HG03039 (cell line): ENCODE measurements around the gene DSEL.
A peak's percentile ranks its signal among the peaks of the same experiment; 100 is the strongest.

ENCODE experiments used
- ATAC-seq: cut with Tn5 transposase; IDR thresholded peaks from one replicate; pipeline ENCODE4 v1.9.1; 2021; ENCODE audit warnings: mild to moderate bottlenecking, moderate library complexity; ENCODE audit not compliant: unreplicated experiment

Gene DSEL

DNA sequence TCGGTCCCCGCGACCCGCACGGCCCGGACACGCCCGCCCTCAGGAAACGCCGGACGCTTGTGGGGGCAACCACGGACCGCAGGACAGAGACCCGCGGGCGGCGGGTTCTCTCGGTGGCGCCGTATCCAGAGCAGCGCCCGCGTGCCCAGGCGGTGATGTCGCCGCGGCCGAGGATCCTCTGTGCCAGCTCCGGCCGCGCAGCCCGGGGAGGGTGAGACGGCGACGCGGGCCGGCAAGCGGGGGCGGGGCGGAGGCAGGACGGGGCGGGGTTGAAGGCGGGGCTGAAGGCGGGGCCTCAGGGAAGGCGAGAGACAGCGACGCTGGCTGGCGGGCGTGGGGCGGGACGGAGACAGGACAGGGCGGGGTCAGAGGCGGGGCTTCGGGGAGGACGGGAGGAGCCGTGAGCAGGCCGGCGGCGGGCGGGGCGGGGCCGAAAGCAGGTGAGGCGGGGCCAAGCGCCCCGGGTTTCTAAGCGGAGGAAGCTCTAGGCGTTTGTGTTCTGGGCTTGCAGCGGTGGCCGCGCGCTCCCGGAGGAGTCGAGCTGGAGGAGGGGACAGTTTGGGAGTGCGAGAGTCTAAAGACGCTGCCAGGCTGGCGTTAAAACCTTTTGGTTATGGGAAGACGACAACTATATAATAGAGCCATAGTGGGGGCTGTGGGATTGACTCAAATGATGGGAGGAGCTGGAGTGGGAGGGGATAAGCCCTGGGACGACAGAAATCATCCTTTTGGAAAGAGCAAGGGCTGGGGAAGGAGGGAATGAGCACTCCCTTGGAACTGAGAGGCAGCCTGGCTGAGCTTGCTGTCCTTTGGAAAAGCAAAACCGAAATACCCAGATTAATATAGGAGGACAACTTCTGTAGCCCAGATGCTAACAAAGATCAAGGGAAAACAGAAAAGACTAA, at the start of gene DSEL:
TSS of gene DSEL (minus strand) at position 182 of the 905 bp plus-strand sequence. CDS start 2,112 bp downstream, outside the sequence.
- ATAC-seq = peak; percentile 99

DNA sequence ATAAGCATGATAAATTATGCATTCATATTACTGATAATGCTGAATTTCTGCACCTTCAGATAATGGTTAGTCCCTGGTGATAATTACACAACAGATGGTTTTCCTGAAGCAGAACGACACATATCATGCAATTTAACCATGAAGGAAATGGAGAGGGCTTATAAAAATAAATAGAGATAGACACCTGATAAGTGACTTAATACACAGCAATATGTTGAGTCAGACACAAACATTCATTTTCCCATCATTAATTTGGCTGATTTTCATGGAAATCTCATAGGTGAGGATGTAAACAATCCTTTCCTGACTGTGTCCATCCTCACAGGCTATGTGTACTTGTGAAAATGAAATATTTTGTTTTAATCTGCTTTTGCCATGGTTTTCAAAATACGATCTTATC, 36.9 kb upstream of the DSEL start:
- ATAC-seq = no peak

GRCh38 chr18:67550872-67551520, 34.5 kb upstream of the DSEL start:
- ATAC-seq = no peak

GRCh38 chr18:67549946-67550345, 33.4 kb upstream of the DSEL start:
- ATAC-seq = no peak

GRCh38 chr18:67545681-67546080, 29.2 kb upstream of the DSEL start:
- ATAC-seq = no peak

DNA sequence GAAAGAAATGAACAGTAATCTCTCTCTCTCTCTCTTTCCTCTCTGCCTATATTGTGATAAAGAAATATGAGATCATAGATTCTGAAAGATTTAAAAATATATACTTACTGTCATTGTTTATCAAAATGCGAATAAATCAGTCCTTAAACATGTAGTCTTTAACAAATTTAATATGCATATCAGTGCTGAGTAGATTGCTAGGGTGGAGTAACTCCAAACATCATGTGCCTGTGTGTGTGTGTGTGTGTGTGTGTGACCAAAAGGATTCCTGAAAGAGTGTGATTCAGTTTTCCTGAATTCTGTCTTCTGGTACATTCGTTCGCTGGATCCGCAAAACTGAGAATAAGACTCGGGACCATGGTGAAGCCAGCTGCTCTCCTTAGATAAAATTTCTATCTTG, 24.0 kb upstream of the DSEL start:
- ATAC-seq = no peak

GRCh38 chr18:67531929-67532328, 15.4 kb upstream of the DSEL start:
- ATAC-seq = no peak

- ATAC-seq = no peak
Measured at GRCh38 chr18:67525328-67526099, 9.0 kb upstream of the DSEL start.

DNA sequence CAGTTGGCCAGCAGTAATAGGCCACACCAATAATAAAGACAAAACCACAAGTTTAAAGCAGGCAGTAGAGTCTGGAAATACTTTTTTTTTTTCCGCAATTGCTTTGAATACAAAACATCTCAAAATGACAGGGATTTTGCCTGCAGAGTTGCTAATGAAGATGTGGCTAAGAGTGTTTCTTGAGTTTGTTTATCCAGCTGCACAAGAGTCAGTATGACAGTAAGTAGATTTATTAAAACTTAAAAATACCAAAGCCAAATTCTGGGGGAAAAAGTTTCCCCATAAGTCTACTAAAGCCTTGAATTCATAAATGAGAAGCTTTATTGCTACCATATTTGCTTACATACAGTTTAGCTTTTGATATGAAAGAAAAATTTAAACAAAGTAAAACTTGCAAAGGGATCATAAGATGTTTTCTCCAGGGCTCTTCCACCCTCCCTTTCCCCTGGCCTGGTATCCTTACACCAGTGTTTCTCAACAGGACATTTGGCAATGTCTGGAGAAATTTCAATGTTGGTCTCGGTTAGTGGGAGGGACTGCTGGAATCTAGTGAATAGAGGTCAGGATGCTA, 3.9 kb upstream of the DSEL start:
- ATAC-seq = no peak

GRCh38 chr18:67519592-67519991, 3.1 kb upstream of the DSEL start:
- ATAC-seq = no peak

DNA sequence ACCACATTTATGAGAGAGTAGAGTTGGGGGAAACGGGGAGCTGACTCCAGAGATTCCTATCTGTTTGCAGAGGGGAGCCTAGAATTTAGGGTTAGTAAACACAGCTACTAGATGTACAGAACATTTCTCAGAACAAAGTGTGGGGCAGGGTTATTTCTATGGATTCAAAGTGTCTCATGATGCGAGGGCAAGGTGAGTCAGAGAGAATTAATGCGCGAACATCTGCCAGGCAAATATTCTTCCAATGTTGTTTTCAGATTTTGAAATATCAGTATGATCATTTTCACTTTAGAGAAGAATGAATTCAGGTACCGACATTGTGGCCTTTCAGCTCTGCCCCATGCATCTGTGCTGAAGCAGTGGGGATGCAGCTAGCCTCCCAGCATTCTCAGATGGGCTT, 2.0 kb upstream of the DSEL start:
- no peak for ATAC-seq

DNA sequence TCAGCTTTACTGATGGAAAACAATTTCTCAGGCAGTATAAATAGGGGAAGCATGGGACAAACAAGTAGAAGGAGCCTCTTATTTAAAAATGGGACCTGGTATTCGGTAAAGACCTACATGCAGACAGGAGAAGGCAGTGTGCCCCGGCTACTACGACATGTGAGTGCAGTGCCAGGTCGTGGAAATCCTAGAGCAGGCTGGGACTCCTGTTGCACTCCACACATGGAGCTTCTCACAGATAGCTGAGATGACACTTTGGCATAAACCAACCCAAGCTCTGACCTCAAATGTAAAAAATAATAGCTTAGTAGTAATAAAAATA, 885 bp upstream of the DSEL start:
- ATAC-seq = no peak

- peak; percentile 0 for ATAC-seq
Measured at GRCh38 chr18:67515942-67516538, 480 bp downstream of the DSEL start.

- no peak for ATAC-seq
Measured at GRCh38 chr18:67514901-67515540, 1.5 kb downstream of the DSEL start.

GRCh38 chr18:67514465-67514864, 2.1 kb downstream of the DSEL start:
- no peak for ATAC-seq

DNA sequence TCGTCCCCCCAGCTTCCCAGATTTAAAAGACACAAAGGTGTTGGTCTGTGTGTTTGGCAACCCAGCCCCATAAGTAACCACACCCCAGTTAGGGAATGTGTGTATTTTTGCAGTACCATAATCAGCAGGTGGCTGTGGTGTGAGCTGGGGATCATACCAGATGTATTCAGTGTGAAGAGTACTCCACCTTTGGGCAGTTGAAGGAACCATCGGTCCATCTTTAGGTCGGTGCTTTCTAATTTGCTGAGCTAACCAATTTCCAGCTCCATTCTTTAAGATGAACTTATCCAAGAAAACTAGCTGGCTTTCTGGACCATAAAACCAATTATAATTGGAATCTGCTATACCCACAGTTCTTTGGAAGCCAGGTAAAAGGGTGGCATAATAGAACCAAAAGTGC, 3.2 kb downstream of the DSEL start:
- no peak for ATAC-seq

- ATAC-seq = no peak
Measured at GRCh38 chr18:67511840-67512239, 4.7 kb downstream of the DSEL start.

- ATAC-seq = no peak
Measured at GRCh38 chr18:67510831-67511230, 5.7 kb downstream of the DSEL start.

DNA sequence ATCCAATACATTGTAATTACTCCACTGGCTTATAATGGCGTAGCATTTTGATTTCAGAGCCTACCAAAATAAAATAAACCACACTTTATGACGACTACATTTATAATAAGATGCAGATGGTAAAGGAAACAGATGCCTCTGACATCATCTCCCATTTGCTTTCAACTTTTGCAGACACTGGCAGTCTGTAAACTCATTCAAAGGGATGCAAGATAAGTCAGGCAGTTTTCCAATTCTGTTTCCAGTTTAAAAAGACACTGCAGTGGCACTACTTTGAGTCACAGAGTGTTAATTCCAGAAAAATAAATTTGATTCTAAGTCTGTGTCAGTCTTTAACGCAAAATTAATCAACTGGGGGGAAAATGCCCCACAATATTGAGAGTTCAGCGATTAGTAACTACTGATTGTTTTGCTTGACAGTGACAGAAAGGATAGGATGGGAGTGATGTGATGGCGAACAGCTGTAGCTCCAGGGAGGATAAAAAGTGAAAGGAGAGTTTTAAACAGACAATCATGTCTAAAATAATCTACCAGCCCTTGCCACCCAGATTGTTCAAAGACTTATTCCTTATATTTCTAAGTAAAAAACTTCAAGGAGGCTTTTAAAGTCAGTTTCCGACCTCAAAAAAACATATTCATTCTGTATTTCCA, 6.7 kb downstream of the DSEL start:
- no peak for ATAC-seq

DNA sequence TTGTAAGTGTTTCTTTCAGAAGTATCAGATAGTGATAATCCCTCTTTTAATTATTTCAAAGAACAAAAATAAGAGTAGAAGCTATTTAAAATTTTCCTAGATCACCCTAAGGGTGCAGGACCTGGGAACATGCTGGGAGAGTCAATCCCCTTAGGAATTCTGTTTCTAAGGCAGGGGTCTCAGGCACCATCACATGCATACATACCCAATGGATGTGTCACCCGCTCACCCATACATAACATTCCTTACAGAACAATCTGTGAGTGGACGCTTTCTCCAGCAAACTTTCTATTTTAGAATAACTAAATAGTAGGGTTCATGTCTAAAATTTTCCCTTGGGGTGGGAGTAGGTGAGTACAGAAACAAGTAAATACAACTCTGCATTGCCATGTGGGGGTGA, 8.4 kb downstream of the DSEL start:
- ATAC-seq = no peak
